ENCODE measurements around the gene TIMM17A.
A peak's percentile ranks its signal among the peaks of the same experiment; 100 is the strongest.

GRCh38 chr1:201982623-201983379 lies 27.5 kb downstream of the TIMM17A start, which contains the start of gene RNPEP:
- TF ChIP-seq POLR2AphosphoS5 (IDR thresholded peaks at IDR 0.05; ENCODE audit: low read depth, low read length): peak; percentile 50; the same call in 1 of the 2 replicates
- TF ChIP-seq POLR2A (IDR thresholded peaks at IDR 0.05; ENCODE audit: low read depth, low read length): peak; percentile 61; the same call in 1 of the 2 replicates

Data from GM12891 (cell line).